H1 (cell line): ENCODE results near the gene CACNA2D1. TPM values are rescaled to one million over a fixed set of nuclear protein-coding genes. Genes with fewer than 3 reads are reported as not detected.

Experiments used
- HDAC6 ChIP-seq: IDR thresholded peaks from one replicate; pipeline ENCODE4 v1.7.1; 2012; ENCODE audit warnings: low read depth, mild to moderate bottlenecking, inconsistent platforms, low read length, moderate library complexity
- POLR2A ChIP-seq, 2 experiments: IDR thresholded peaks; 1 replicate in 1 of 2; 2 replicates in 1 of 2; pipeline ENCODE4 v1.6.1; 2011; ENCODE audit warnings: low read depth in 2 of 2, low read length in 2 of 2, mild to moderate bottlenecking in 2 of 2; ENCODE audit errors: control extremely low read depth in 1 of 2
- polyA plus RNA-seq, 7 experiments: library from polyadenylated mRNA; depleted of rRNA in 3 of 7; stranded (reverse) in 5 of 7; unstranded in 2 of 7; fragments of >200 nt in 5 of 7; fragments of 200-250 nt in 2 of 7; gene quantifications; 1 replicate in 5 of 7; 2 replicates in 1 of 7; 4 replicates in 1 of 7; pipeline versions ENCODE4 v1.2.1 to v1.2.3, GENCODE V29; 2011 to 2013; ENCODE audit warnings: missing spikeins in 2 of 7, mixed read lengths in 2 of 7
- total RNA-seq: library from RNA; stranded (reverse); fragmentation: NEBNext Ultra II Directional; extraction: Animal tissue kit (Norgen Biotek cat#: 25700); gene quantifications from 2 replicates; pipeline ENCODE4 v1.2.1, GENCODE V29; 2021

CACNA2D1 gene
- total and polyA plus RNA-seq, 2 of the 8 experiments (the other 6 are each of a cell fraction or from before 2014, with no cell fraction given) = 4.3 to 27.3 TPM

DNA sequence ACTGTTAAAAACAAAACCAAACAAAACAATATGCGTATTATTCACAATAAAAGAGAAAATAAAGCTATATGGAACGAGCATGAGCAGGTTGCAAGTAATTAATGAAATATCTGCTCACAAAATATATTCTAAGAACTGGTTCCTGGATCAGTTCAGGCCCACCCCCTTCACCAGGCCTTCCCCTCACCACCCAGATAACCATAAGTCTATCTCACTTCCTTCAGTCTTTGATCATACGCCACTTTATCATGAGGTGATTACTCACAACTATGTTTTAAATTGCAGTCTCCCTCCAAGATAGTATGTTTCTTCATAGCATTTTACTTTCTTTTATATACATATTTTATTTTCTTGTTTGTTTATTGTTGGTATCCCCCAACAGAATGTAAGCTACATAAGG lies 410.7 kb downstream of the CACNA2D1 start (continued):
- no peak for TF ChIP-seq HDAC6
- no peak for TF ChIP-seq POLR2A (IDR thresholded peaks at IDR 0.05; ENCODE audit: control extremely low read depth in 1 of 2, low read depth in 2 of 2, low read length in 2 of 2)
- TF ChIP-seq, all 59 proteins: peak for 0
